HG02852 (cell line): Measurements from ENCODE around the gene TK2.

Experiments used
- ATAC-seq: cut with Tn5 transposase; IDR thresholded peaks from one replicate; pipeline ENCODE4 v1.9.1; 2021; ENCODE audit warnings: mild to moderate bottlenecking, moderate library complexity; ENCODE audit not compliant: unreplicated experiment

The TK2 gene

DNA sequence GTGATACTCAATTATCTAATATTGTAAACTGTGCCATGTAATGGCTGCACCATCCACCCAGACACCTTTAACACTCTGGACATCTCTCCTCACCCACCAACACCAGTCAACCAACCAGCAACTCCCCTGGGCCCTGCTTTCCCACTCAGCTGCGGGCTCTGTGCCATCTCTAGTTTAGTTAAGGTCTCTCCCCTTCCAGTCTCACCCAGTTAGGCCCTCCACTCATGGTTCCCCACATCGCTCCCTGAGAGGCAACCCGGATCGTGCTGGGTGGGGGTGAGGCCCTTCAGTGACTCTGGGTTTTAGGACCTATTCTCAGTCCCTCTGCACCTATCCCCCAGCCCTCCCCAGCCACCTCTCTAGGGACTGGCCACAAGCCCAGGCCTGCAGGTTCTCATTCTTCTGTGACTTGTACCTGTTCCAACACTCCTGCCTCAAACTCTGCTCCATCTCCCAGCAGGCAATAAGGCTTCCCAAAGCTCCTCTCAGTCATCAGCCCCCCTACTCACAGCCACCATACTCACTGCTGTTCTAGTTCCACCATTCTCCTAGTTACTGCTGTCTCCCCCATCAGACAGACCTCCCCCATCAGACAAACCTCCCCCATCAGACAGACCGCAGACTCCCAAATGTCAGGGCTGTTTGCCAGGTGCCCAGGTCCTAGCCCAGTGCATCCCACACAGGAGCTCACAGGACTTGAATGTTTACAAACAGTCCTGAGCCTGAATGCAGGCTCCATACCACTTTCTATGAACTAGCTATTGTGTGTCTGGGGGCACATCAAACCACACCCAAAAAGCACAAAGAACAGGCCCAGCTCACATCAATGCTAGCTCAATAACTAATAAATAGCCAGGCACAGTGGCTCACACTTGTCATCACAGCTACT is 2.6 kb downstream of the TK2 start:
- no peak for ATAC-seq

DNA sequence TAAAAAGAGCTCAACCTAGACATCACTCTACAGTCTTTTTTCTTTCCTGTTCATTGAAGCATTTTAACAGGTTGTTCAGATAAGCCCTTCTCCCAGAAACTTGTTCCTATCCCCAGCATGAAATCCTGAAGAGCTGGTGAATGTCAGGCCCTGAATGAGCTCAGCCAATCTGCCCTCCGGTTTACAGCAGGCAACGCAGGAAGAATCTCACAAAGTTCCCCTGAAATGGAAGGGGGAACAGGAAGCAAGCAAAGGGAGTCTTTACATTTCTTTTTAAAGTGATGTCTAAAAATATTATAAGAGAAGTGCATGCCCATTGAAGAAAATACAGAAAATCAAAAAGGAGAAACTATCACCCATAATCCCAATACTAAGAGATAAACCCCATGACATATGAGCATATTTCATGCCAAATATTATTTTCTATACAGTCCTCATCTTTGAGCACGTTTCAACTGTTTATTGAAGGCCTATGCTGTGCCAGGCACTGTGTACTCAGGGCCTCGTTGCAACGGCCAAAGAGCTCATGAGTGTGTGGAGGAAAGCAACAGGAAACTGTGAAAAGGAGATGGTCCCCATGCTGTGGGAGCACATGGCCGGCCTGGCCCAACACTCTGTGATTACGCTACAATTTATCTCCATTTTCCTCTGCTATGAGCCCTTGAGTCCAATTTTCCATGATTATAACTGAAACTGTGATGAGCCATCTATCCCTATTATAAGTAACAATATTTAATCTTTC is 5.7 kb downstream of the TK2 start:
- no peak for ATAC-seq

DNA sequence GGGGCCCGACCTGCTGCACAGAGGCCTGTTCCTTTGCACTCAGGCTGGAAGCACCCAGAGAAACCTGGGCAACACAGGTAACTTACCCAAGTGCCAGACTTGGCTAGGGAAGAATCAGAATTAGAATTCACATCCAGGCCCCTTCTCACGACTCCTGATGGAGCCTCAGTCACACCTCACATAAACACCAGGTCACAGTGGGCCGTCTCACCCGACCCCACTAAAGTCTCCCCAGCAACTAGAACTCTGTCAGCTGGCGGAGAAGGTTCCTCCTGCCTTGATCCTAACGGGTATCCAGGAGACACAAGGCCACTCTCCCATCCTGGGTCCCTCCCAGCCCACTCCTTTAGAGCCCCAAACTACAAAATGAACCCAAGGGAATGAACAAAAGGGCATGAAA is 6.4 kb downstream of the TK2 start:
- no peak for ATAC-seq

DNA sequence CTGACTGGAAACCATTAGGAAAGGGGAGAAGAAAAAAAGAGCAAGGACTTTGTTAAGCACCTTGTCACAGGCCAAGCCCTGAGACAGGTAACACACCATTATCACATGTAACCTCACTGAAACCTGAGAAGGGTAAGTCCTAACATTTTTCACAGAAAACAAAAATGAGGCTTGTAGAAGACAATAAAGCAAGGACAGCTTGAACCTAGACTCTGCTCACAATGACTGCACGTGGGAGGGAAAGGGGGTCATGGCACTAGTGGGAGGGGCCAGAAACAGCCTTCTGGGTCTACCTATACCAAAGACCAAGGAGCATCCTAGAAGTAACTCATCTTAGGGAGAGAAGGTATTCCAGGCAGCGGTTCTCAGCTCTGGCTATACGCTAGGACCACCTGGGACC is 7.5 kb downstream of the TK2 start:
- no peak for ATAC-seq

DNA sequence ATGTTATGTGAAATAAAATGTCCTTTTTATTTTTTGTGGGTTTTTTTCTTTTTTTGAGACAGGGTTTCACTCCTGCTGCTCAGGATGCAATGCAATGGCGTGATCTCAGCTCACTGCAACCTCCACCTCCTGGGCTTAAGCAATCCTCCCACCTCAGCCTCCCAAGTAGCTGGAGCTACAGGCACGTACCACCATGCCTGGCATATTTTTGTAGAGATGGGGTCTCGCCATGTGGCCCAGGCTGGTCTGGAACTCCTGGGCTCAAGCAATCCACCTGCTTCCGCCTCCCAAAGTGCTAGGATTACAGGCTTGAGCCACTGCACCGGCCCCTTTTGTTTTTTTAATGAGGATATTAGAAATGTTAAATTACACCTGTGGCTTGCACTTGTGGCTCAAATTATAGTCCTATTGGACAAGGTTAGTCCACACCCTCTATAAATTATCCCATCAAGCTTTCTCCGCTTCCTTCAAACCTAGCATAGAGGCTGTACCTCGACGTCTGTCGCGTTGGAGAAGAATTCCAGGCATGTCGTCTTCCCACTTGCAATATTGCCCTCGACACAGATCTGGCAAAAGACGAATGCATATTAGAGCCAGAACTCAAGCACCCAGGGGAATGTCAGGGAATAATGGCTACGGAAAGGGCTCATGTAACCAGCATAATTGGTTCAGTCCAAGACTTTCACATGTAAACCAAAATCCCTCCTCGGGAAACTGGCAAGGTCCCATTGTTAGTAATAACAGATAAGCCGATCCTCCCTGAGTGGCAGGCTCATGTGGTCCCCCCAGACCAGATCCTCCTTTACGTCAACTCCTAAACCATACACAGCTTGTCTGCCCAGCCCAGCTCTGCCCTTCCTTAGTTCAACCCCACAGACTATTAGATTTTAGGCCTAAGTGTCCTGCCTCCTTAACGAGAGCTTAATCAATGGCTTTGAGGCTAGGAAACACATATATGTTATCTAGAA is 8.2 kb downstream of the TK2 start:
- ATAC-seq, result no peak

DNA sequence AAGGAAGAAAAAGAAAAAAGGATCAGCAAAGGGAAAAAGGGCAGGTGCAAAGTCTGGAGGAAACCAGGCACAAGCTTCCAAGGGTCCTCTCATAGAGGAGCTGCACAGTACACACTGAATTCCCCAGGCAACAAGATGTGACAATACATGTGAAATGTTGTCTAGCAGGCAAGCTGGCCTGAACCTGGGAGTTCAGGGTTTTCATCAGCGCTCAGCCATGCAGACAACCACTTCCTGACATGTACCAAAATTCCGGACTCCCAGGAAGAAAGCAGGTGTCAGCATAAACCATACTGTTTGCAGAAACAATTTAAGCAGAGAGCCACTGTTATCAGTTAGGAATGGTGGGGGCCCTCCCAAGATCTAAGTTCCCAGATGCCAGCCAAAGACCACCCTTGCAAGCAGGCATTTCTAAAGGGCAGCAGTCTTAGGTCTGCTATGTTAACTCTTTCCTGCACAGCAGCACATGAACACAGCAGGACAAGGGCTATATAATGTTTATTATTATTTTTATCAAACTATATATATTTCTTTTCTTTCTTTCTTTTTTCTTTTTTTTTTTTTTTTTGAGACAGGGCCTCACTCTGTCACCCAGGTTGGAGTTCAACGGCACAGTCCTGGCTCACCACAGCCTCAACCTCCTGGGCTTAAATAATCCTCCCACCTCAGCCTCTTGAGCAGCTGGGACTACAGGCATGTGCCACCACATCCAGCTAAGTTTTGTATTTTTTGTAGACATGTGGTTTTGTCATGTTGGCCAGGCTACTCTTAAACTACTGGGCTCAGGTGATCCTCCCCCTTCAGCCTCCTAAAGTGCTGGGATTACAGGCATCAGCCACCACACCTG is 10.1 kb downstream of the TK2 start:
- ATAC-seq, result peak; percentile 87

DNA sequence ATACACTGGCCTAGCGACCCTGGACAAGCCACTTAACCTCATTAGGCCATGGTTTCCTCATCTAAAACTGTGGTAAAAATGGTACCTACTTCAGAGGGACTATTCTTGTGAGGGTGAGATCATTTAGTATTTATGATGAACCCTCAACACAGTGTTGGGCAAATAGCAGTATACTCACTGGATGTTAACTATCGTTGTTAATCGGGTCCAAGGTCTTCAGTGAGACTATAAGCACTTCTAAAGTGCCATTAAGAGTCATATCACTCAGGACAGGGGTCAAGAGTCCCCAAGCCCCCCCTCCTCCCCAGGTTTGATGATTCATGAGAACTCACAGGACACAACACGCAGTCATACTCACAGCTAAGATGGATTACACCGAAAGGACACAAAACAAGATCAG is 11.0 kb downstream of the TK2 start:
- no peak for ATAC-seq

DNA sequence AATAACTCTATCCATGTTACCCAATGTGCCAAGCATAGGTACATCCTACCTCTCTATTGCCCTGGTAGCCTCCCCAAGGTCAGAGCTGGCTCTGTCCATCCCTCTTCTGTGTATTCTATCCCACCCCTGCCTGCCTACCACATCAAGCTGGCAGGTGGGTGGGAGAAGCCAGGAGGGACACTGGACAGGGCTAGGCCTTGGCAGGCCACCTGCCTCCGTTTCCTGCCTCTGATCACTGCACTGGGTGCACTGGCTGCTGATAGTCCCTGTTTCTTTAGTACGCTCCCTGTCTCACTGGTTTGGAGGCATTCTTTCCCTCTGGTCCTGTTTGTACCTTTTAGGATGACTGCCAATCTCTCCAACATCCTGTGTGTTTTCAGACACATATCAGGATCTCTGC is 12.7 kb downstream of the TK2 start:
- ATAC-seq, result no peak

DNA sequence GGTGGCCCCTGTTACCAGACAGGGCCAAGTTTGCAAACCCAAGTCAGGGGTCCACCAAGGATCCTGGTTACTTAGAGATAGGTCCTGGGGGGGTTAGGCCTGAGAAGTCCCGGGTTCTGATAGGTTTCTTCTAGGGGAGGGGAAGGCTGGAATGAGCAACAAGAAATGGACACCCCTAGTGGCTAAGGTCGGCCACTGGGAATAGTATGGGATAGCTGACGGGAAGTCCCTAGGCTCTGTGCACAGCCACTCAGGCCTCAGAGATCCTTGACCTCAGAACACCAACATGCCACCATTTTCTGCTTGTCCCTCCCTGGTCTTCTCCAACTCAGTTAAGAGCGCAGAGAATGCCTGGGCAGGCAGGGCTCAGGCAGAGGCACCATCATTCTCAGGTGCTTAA is 13.4 kb downstream of the TK2 start:
- ATAC-seq, result no peak

DNA sequence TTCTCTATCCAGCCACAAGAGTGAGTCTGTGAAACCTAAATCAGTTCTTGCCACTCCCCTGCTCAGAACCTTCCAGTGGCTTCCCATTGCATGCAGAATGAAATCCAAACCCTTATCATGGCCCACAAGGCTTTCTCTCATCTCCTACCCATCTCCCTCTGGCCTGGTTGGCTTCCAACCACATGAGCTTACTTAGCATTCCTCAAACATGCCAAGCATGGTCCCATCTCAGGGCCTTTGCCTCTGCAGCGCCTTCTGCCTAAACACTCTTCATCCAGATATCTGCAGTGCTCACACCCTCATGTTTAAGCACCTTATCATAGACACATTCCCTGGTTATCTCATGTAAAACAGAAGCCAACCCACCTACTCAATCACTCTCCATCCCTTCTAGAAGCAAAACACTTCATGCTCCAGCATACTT is 15.5 kb downstream of the TK2 start:
- no peak for ATAC-seq

DNA sequence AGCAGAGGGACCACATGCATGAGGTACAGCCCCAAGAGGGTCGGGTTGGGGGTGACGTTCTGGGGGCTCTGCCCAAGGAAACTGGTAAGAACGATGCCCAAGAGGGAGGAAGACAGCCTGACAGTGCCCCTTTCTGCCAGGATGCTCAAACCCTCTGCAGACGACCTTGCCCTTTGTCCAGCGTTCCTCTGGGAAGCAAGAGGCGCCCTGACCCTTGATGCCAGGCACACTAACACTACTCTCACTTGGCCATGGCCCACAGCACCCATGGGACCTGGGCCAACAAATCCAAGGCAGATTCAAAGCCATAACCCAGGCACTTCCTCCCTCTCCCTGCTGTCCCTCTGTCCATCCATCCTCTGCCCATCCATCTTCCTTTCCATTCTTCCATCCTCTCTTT is 20.4 kb downstream of the TK2 start:
- no peak for ATAC-seq

DNA sequence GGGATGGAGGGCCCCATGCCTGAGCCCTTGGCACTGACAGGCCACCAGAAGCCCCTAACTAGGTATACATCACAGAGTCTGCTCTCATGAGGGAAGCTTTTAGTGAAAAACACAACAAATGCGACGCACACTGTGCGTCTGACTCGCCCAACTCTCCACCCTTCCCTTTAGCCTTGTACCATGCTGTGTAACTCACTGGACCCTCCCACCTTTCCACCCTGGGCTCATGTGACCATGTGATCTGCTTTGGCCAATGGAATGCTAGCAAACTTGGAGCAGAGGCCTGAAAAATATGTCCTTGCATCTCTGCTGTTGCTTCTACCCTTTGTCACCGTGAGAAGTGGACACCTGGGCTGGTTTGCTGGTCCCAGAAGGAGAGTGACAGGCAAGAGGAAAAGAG is 21.6 kb downstream of the TK2 start:
- no peak for ATAC-seq

DNA sequence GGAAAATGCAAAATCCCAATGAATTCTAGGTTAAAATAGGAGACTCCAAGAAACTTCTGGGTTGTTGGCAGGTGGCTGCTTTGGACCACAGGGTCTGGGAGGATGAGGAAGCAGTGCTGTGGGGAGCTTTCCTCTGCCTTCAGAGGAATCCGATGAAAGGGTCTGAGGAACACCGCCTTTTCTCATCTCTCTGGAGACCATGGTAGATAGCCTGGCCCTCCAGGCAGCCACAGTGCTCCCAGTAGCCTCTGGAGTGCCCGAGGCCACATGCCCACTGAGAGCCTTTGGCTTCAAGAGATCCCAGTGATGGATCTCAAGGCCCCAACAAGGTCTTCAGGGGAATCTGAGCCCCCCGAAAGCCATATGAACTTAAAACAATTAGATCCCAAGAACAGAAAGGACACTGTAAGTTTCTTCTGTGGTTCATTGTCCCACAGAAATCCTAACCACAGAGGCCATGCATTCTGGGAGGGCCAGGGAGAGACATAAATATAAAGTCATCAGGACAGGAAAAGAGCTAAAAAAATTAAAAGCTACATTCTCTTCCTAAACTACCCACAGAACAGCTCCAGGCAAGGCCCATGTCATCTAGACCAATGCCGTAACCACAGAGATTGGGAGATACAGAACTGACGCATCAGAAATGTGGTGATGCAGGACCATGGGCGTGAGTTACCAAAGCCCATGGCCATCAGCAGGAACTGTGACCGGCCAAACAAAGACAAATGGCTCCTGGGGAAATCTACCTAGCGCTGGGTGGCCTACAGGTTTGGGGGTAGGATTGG is 24.3 kb downstream of the TK2 start:
- no peak for ATAC-seq

DNA sequence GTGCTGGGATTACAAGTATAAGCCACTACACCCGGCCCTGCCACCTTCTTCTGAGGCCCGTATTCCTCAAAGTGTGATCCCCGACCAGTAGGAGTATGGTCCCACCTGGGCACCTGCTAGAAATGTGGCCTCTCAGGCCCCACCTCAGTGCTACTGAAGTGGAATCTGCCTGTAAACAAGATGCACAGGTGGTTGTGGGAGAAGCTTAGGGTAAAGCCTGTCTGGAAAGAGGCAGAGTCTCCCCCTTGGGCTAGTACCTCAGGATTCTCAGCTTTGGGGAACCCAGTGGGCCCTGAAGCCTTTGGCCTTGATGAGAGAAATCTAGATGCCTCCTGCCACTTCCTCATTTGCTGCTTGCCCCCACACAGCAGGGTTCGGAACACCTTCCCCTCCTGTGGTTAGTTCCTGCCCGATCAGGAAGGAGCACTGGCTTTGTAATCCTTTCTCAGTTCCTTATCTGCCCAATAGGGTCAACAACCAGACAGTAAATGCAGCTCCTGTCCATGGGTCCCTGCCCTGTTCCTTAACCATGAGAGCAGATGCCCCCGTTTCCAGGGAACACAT is 25.2 kb downstream of the TK2 start:
- ATAC-seq, result peak; percentile 70

DNA sequence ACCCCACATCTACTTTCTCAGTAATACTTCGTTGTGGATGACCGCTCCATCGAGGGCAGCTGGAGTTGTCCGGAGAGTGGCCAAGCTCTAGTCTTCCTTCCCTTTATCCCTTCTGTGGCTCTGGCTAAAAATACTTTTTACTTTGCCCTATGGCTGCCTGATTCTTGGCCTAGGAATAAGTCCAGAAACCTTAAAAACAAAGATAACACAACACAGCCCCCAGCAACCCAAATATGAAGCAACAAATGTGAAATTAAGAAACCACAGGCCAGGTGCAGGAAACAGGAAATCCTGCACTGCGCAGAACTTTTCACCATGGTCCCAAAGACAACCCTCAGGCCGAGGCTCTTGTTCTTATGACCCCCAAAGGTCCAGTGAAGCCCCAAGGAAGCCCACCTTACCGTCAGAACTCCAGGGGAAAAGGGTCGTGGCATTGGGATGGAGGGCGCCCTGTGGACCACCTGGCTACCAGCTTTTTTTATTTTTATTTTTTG is 26.0 kb downstream of the TK2 start:
- ATAC-seq, result no peak

DNA sequence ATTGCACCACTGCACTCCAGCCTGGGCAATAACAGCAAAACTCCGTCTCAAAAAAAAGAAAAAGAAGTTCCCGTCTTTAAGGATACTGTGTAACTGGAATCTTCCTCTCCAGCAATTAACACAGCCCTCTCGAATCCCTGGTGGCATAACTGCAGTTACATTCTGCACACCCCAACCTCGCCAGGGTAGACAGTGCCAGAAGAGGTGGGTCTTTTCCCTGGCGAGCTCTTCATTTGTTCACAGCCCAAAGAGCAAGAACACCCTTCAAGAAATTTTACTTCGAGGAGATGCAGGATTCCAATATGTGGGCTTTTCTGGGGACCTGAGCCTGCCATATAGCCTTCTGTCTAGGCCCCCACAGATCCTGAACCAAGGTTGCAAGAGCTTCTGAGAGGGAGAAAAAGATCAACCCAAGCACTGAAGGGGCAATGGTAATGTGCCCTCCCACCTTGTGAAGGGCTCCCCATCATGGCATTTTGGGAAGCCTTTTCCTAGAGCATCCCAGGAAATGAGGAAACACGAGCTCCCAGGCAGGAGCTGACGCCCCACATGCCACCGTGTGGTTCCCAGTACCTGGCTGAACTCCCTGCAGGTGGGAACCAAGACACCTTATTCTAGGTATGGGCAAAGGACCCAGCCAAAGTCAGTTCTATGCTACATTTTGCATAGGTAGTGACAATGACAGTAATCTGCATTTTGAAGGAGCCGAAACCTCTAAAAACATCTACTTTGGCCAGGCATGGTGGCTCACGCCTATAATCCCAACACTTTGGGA is 26.9 kb downstream of the TK2 start:
- no peak for ATAC-seq

DNA sequence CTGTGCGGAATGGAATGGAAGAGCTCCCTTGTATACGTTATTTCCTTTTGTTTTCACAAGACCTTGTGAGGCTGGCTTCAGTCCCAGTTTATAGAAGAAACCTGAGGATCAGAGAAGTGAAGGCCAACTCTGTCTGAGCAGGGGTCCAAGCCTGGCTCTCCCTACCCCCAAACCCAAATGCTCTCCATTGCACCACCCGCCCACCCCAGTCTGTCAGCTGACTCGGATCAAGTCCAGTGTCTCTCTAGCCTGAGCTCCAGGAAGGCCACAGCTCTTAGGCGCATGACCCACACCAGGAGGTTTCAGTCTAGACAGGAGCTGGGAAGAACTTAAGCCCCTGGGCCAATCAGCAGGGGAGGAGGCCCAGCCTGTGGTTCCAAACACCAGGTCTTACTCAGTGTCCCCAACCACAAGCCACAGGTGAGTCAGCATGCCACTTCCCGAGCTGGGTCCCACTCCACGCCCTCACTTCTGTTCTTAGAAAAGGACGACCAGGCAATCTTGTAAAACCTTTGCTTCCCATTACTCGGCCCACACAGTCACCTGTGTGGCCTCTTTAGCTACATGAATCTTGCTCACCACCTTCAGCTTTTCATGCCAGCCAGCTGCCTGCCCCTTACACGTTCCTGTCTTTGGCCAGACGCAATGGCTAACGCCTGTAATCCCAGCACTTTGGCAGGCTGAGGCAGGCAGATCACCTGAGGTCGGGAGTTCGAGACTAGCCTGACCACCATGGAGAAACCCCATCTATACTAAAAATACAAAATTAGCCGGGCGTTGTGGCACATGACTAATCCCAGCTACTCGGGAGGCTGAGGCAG is 27.8 kb downstream of the TK2 start:
- peak; percentile 57 for ATAC-seq
